Esophagus (tissue), 2 donors: ENCODE data around the gene CCNL1. TPM values are rescaled to one million over a fixed set of nuclear protein-coding genes. Genes with fewer than 3 reads are reported as not detected.

ENCODE experiments used
- H3K27ac ChIP-seq, 2 donors: one replicate each; pipeline ENCODE4 v1.5.1; 2013; ENCODE audit warnings: low read depth in 2 of 2, mild to moderate bottlenecking in 2 of 2, inconsistent platforms in 1 of 2, low read length in 1 of 2, moderate library complexity in 1 of 2
- H3K27me3 ChIP-seq, 2 donors: one replicate each; pipeline ENCODE4 v1.6.1; 2013; ENCODE audit warnings: low read length in 2 of 2, control low read depth in 1 of 2, mild to moderate bottlenecking in 1 of 2; ENCODE audit not compliant: insufficient read depth in 2 of 2, control insufficient read depth in 1 of 2
- H3K36me3 ChIP-seq, 2 donors: one replicate each; pipeline ENCODE4 v1.6.1; 2013; ENCODE audit warnings: low read length in 1 of 2; ENCODE audit not compliant: control insufficient read depth in 2 of 2, insufficient read depth in 2 of 2
- H3K4me1 ChIP-seq, 2 donors: one replicate each; pipeline ENCODE4 v1.6.1; 2013; ENCODE audit warnings: low read length in 1 of 2; ENCODE audit not compliant: control insufficient read depth in 2 of 2, insufficient read depth in 2 of 2
- H3K4me3 ChIP-seq, 2 donors: one replicate each; pipeline ENCODE4 v1.5.1; 2013; ENCODE audit warnings: low read length in 2 of 2, mild to moderate bottlenecking in 2 of 2, low read depth in 1 of 2, moderate library complexity in 1 of 2
- H3K9me3 ChIP-seq, 2 donors: one replicate each; pipeline ENCODE4 v1.6.1; 2013; ENCODE audit warnings: mild to moderate bottlenecking in 2 of 2, low read depth in 1 of 2, low read length in 1 of 2, moderate library complexity in 1 of 2; ENCODE audit not compliant: control insufficient read depth in 2 of 2, insufficient read depth in 1 of 2
- WGBS, 2 donors: extraction: QIAGEN DNeasy Blood & Tissue Kit; methylation state at CpG; one replicate each; pipeline ENCODE4 v1.1.7; 2013; 5-methylcytosine and 5-hydroxymethylcytosine counted together
- polyA plus RNA-seq, 2 donors: library from polyadenylated mRNA; stranded (reverse); fragments of 200-250 nt; gene quantifications; one replicate each; pipeline ENCODE4 v1.2.3, GENCODE V29; 2013
- donor health status: healthy with polysubstance abuse.
- donor health status: Bipolar disorder and iron deficiency.

CCNL1 gene
- polyA plus RNA-seq, 2 donors: 62.5 to 73.1 TPM

GRCh38 chr3:157159037-157159761 lies 748 bp downstream of the CCNL1 start:
- H3K27ac ChIP-seq: peak overlapping the region; percentile 100
- no peaks in the 10 kb centered on the region for H3K9me3 ChIP-seq
- H3K4me1 ChIP-seq: no peaks in the 10 kb centered on the region
- H3K27me3 ChIP-seq: no peaks in the 10 kb centered on the region
- H3K4me3 ChIP-seq: peak overlapping the region; percentile 84 to 96
- H3K36me3 ChIP-seq: no peaks in the 10 kb centered on the region
- 1% methylated on average over 39 to 46 of the region's 46 CpGs for WGBS, 2 donors

GRCh38 chr3:157157836-157158235 lies 2.1 kb downstream of the CCNL1 start:
- no peaks in the 10 kb centered on the region for H3K27me3 ChIP-seq
- no peak overlapping the region for H3K27ac ChIP-seq
- peak overlapping the region in 1 of 2 donors; percentile 84 for H3K4me3 ChIP-seq
- no peaks in the 10 kb centered on the region for H3K4me1 ChIP-seq
- no peaks in the 10 kb centered on the region for H3K9me3 ChIP-seq
- H3K36me3 ChIP-seq: no peaks in the 10 kb centered on the region

- Histone ChIP-seq H3K4me1 (no peaks in the 10 kb centered on the region), H3K36me3 (no peaks in the 10 kb centered on the region), H3K4me3 (peak overlapping the region in 1 of 2 donors; percentile 84)
Observed at GRCh38 chr3:157156837-157157635, 2.9 kb downstream of the CCNL1 start.

GRCh38 chr3:157155591-157155990 lies 4.4 kb downstream of the CCNL1 start:
- no peaks in the 10 kb centered on the region for H3K36me3 ChIP-seq
- H3K9me3 ChIP-seq: no peaks in the 10 kb centered on the region
- H3K27me3 ChIP-seq: no peaks in the 10 kb centered on the region
- no peak overlapping the region for H3K4me3 ChIP-seq
- H3K4me1 ChIP-seq: no peaks in the 10 kb centered on the region
- WGBS, 2 donors: 47 to 52% methylated on average over 3 of the region's 3 CpGs
- no peak overlapping the region for H3K27ac ChIP-seq

More at GRCh38 chr3:157156837-157157635, 2.9 kb downstream of the CCNL1 start:
- Histone ChIP-seq H3K9me3 (no peaks in the 10 kb centered on the region), H3K27ac (no peak overlapping the region), H3K27me3 (no peaks in the 10 kb centered on the region)
- 42 to 50% methylated on average over 7 of the region's 7 CpGs for WGBS, 2 donors

GRCh38 chr3:157154563-157155330 lies 5.2 kb downstream of the CCNL1 start:
- H3K27me3 ChIP-seq: no peaks in the 10 kb centered on the region
- 44 to 48% methylated on average over 6 of the region's 6 CpGs for WGBS, 2 donors
- no peak overlapping the region for H3K27ac ChIP-seq
- peak overlapping the region in 1 of 2 donors; percentile 26 for H3K4me3 ChIP-seq
- H3K4me1 ChIP-seq: no peaks in the 10 kb centered on the region
- no peaks in the 10 kb centered on the region for H3K9me3 ChIP-seq
- peaks cover 0 to under 1% of the 10 kb centered on the region in 2 donors for H3K36me3 ChIP-seq

GRCh38 chr3:157152930-157153329 lies 7.0 kb downstream of the CCNL1 start:
- H3K27me3 ChIP-seq: no peaks in the 10 kb centered on the region
- H3K27ac ChIP-seq: no peak overlapping the region
- peaks cover 5 to 8% of the 10 kb centered on the region in 2 donors for H3K36me3 ChIP-seq
- H3K4me1 ChIP-seq: no peaks in the 10 kb centered on the region
- H3K9me3 ChIP-seq: no peaks in the 10 kb centered on the region
- H3K4me3 ChIP-seq: no peak overlapping the region
- 90 to 91% methylated on average over 1 of the region's 1 CpG for WGBS, 2 donors

- H3K36me3 ChIP-seq: peaks cover 5 to 8% of the 10 kb centered on the region in 2 donors
- no peak overlapping the region for H3K27ac ChIP-seq
- no peaks in the 10 kb centered on the region for H3K27me3 ChIP-seq
- H3K4me1 ChIP-seq: no peaks in the 10 kb centered on the region
- H3K4me3 ChIP-seq: no peak overlapping the region
- 89 to 93% methylated on average over 2 of the region's 2 CpGs for WGBS, 2 donors
- H3K9me3 ChIP-seq: no peaks in the 10 kb centered on the region
Observed at GRCh38 chr3:157152438-157152837, 7.5 kb downstream of the CCNL1 start.

GRCh38 chr3:157151627-157152026 lies 8.3 kb downstream of the CCNL1 start:
- 77 to 87% methylated on average over 2 of the region's 2 CpGs for WGBS, 2 donors
- H3K4me1 ChIP-seq: no peaks in the 10 kb centered on the region
- H3K27ac ChIP-seq: no peak overlapping the region
- H3K9me3 ChIP-seq: no peaks in the 10 kb centered on the region
- H3K4me3 ChIP-seq: no peak overlapping the region
- H3K27me3 ChIP-seq: no peaks in the 10 kb centered on the region
- peaks cover 5 to 8% of the 10 kb centered on the region in 2 donors for H3K36me3 ChIP-seq

GRCh38 chr3:157151151-157151550 lies 8.8 kb downstream of the CCNL1 start:
- no peaks in the 10 kb centered on the region for H3K9me3 ChIP-seq
- 97 to 98% methylated on average over 1 of the region's 1 CpG for WGBS, 2 donors
- no peaks in the 10 kb centered on the region for H3K27me3 ChIP-seq
- no peak overlapping the region for H3K4me3 ChIP-seq
- H3K36me3 ChIP-seq: peaks cover 5 to 8% of the 10 kb centered on the region in 2 donors
- no peaks in the 10 kb centered on the region for H3K4me1 ChIP-seq
- H3K27ac ChIP-seq: no peak overlapping the region
